ENCODE data around the gene TMEM100. TPM values are rescaled to one million over a fixed set of nuclear protein-coding genes. Genes with fewer than 3 reads are reported as not detected.

TMEM100 gene
- total and polyA plus RNA-seq, 2 donors (not counting 3 experiments of a cell fraction or from before 2014, with no cell fraction given): not detected

DNA sequence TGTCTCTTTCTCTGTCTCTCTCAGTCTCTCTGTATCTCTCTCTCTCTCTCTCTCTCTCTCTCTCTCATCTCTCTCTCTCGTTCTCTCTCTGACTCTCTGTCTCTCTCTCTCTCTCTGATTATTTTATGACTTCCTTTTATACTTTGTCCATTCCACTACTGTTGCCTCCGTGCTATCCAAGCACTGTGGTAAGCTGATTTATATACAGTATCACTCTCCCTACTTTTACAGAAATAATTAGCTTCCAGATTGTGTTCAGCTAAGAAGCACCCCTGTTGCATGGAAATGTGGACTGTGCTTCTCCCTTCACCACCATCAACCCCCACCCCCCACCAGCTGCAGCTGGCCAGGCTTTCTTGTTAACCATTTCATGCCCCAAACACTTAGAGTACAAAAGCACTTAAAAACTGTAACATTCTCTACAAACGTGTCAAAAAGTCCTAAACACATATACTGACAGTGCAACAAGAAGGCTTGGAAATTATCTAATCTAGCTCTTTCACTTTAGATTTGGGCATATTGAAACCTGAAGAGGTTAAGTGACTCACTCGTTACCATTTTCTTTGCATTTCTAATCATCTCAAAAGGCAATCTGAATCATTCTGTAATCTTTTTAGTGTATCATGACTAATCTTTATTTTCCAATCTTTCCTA lies 11.6 kb upstream of the TMEM100 start:
- intact Hi-C loops (cut with micrococcal nuclease): loop anchor here (2.0 kb wide), 2 partner anchors 17 to 37 kb away; partner anchors contain the start of gene PCTP
- H3K4me3 ChIP-seq (replicated peaks in 1 of 3; ENCODE audit: insufficient read depth in 1 of 3, low read depth in 1 of 3, low read length in 3 of 3): no peak overlapping the region
- no peaks in the 10 kb centered on the region for H3K9me3 ChIP-seq (replicated peaks; ENCODE audit: control insufficient read depth, insufficient read depth, low read length)
- TF ChIP-seq, protein P1, sequence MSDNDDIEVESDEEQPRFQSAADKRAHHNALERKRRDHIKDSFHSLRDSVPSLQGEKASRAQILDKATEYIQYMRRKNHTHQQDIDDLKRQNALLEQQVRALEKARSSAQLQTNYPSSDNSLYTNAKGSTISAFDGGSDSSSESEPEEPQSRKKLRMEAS (IDR thresholded peaks at IDR 0.05; ENCODE audit: insufficient read depth, insufficient read length): no peak
- TF ChIP-seq POLR2A (IDR thresholded peaks at IDR 0.05; ENCODE audit: low read depth, low read length): no peak
- TF ChIP-seq JUN (IDR thresholded peaks at IDR 0.05; ENCODE audit: borderline replicate concordance, insufficient read depth, insufficient read length, low read depth): peak; percentile 13
- no peak for TF ChIP-seq POLR2AphosphoS5 (IDR thresholded peaks at IDR 0.05; ENCODE audit: insufficient read depth, low read depth, low read length)
- TF ChIP-seq GATA2 (IDR thresholded peaks at IDR 0.05; ENCODE audit: insufficient read depth, insufficient read length, low read depth, low read length): no peak
- peak; percentile 42 for TF ChIP-seq FOS (IDR thresholded peaks at IDR 0.05; ENCODE audit: borderline replicate concordance, insufficient read depth, low read length)
- no peak for TF ChIP-seq MYC (IDR thresholded peaks at IDR 0.05; ENCODE audit: low read depth, low read length)
- TF ChIP-seq, protein P2, sequence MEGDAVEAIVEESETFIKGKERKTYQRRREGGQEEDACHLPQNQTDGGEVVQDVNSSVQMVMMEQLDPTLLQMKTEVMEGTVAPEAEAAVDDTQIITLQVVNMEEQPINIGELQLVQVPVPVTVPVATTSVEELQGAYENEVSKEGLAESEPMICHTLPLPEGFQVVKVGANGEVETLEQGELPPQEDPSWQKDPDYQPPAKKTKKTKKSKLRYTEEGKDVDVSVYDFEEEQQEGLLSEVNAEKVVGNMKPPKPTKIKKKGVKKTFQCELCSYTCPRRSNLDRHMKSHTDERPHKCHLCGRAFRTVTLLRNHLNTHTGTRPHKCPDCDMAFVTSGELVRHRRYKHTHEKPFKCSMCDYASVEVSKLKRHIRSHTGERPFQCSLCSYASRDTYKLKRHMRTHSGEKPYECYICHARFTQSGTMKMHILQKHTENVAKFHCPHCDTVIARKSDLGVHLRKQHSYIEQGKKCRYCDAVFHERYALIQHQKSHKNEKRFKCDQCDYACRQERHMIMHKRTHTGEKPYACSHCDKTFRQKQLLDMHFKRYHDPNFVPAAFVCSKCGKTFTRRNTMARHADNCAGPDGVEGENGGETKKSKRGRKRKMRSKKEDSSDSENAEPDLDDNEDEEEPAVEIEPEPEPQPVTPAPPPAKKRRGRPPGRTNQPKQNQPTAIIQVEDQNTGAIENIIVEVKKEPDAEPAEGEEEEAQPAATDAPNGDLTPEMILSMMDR (IDR thresholded peaks at IDR 0.05; ENCODE audit: extremely low read depth in 1 of 2, insufficient read depth in 1 of 2, low read depth in 1 of 2, low read length in 2 of 2): no peak
- TF ChIP-seq EZH2 (IDR thresholded peaks at IDR 0.05; ENCODE audit: borderline replicate concordance, low read depth, low read length, severe bottlenecking): no peak
- FAIRE-seq (no peak), DNase-seq (ENCODE audit: low read depth, low spot score) (peak; percentile 10)
- no peaks in the 10 kb centered on the region for H3K27me3 ChIP-seq (ENCODE audit: control insufficient read depth in 2 of 2, insufficient read depth in 2 of 2, low read length in 2 of 2)
- no peaks in the 10 kb centered on the region for H3K9me1 ChIP-seq (replicated peaks; ENCODE audit: control insufficient read depth, extremely low read depth, insufficient read depth, low read length)
- dilution Hi-C loops (cut with MboI; ENCODE audit: extremely low pct_ligation_motif_present, low sequenced_read_pairs): no loop called here
- no peak overlapping the region for H3K9ac ChIP-seq (replicated peaks; ENCODE audit: extremely low read depth, insufficient read depth, low read length)
- H4K20me1 ChIP-seq (replicated peaks; ENCODE audit: control insufficient read depth, extremely low read depth, insufficient read depth, low read length): no peaks in the 10 kb centered on the region
- H3K4me2 ChIP-seq (ENCODE audit: insufficient read depth, low read length): peak overlapping the region; percentile 50
- H3K36me3 ChIP-seq (ENCODE audit: control insufficient read depth in 2 of 2, extremely low read depth in 1 of 2, insufficient read depth in 2 of 2, low read length in 2 of 2): no peaks in the 10 kb centered on the region
- BruUV-seq (replicated peaks): no TSS peak
- CTCF ChIA-PET: interaction anchor here (0.6 to 4.3 kb wide), 13 partner anchors 8 to 209 kb away, joined by 3 to 45 read pairs (median 5); partner anchors contain the start of genes PCTP and TMEM100
- H2AFZ ChIP-seq (ENCODE audit: low read depth, low read length): peak overlapping the region; percentile 27
- H3K4me1 ChIP-seq (ENCODE audit: control insufficient read depth, extremely low read depth, insufficient read depth, low read length): no peaks in the 10 kb centered on the region
- no peak overlapping the region for H3K27ac ChIP-seq (ENCODE audit: insufficient read depth, low read depth, low read length)
- no peaks in the 10 kb centered on the region for H3K79me2 ChIP-seq (ENCODE audit: control insufficient read depth, insufficient read depth, low read length)
- POLR2A ChIA-PET: no interaction called here

All from endothelial cell of umbilical vein (primary cell).